RWPE2 (cell line): ENCODE data around the gene GNAQ.
A peak's percentile ranks its signal among the peaks of the same experiment; 100 is the strongest.
"Not testable (repeated sequence)": the region's sequence is repeated elsewhere in the genome, so short reads cannot be mapped to it uniquely, and the experiment has no call there.

Source experiments
- ATAC-seq: fragments of 200-7000 bp; cut with Tn5 transposase; 3 replicates; pipeline ENCODE4 v1.9.1; 2021; ENCODE audit warnings: low read depth
- DNase-seq: peaks from one replicate; pipeline ENCODE4 v3.0.0-alpha.2; 2020; ENCODE audit warnings: low spot score
- H3K27ac ChIP-seq: fragments of 450-650 bp; 2 replicates; pipeline ENCODE4 v1.5.1; 2017; ENCODE audit warnings: mild to moderate bottlenecking; ENCODE audit not compliant: poor library complexity, severe bottlenecking
- H3K27me3 ChIP-seq: fragments of 250-450 bp; sonication (Bioruptor Pico); 2 replicates; pipeline ENCODE4 v1.5.1; 2021; ENCODE audit warnings: mild to moderate bottlenecking, moderate library complexity; ENCODE audit not compliant: insufficient read depth, poor library complexity, severe bottlenecking
- H3K36me3 ChIP-seq: fragments of 250-450 bp; sonication (Bioruptor Pico); 2 replicates; pipeline ENCODE4 v1.5.1; 2020; ENCODE audit warnings: low read depth, mild to moderate bottlenecking, moderate library complexity
- H3K4me1 ChIP-seq: fragments of 250-450 bp; sonication (Bioruptor Pico); 2 replicates; pipeline ENCODE4 v1.5.1; 2021; ENCODE audit warnings: mild to moderate bottlenecking, moderate library complexity; ENCODE audit not compliant: insufficient read depth, poor library complexity, severe bottlenecking
- H3K4me3 ChIP-seq: fragments of 250-450 bp; sonication (Bioruptor Pico); 2 replicates; pipeline ENCODE4 v1.5.1; 2021; ENCODE audit warnings: mild to moderate bottlenecking, moderate library complexity; ENCODE audit not compliant: severe bottlenecking
- H3K9me3 ChIP-seq: fragments of 250-450 bp; sonication (Bioruptor Pico); 2 replicates; pipeline ENCODE4 v1.5.1; 2021; ENCODE audit warnings: mild to moderate bottlenecking, moderate library complexity; ENCODE audit not compliant: severe bottlenecking
- CTCF ChIP-seq: fragments of 450-650 bp; IDR thresholded peaks from one replicate; pipeline ENCODE4 v1.5.1; 2017; ENCODE audit warnings: mild to moderate bottlenecking, moderate library complexity; ENCODE audit not compliant: poor library complexity, severe bottlenecking

GNAQ gene

DNA sequence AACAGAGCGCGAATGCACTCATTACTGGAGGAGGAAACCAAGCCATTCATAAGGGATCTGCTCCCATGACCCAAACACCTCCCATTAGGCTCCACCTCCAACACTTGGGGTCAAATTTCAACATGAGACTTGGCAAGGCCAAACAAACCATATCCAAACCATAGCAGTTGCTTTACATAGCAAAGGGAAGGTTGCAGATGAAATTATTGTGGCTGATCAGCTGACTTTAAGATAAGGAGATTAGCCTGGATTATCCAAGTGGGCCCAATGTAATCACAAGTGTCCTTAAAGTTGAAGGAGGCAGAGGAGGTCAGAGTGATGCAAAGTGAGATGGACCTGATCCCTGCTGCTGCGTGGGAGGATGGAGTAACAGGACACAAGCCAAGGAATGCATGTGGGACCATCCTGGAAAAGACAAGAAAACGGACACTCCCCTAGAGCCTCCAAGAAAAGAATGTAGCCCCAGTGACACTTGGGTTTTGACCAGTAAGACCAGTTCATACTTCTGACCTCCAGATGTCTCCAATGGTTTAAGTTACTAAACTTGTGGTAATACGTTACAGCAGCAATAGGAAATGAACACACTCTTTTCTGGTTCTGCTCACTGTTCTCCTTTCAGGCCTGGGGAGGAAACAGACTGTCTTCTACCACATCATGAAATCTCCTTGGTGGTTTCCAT is 167.3 kb downstream of the GNAQ start:
- no peaks in the 10 kb centered on the region for H3K4me1 ChIP-seq
- H3K27me3 ChIP-seq = no peaks in the 10 kb centered on the region
- no peak for DNase-seq
- H3K4me3 ChIP-seq = no peak overlapping the region
- TF ChIP-seq CTCF = peak; percentile 6
- H3K27ac ChIP-seq = no peak overlapping the region
- no peak for ATAC-seq
- H3K9me3 ChIP-seq = peaks cover 3% of the 10 kb centered on the region
- no peaks in the 10 kb centered on the region for H3K36me3 ChIP-seq

- H3K27ac ChIP-seq, H3K27me3 ChIP-seq, H3K4me3 ChIP-seq, ATAC-seq, DNase-seq, H3K36me3 ChIP-seq, H3K4me1 ChIP-seq, H3K9me3 ChIP-seq: not testable (repeated sequence)
Measured at GRCh38 chr9:77863638-77864037, 168.0 kb downstream of the GNAQ start.

DNA sequence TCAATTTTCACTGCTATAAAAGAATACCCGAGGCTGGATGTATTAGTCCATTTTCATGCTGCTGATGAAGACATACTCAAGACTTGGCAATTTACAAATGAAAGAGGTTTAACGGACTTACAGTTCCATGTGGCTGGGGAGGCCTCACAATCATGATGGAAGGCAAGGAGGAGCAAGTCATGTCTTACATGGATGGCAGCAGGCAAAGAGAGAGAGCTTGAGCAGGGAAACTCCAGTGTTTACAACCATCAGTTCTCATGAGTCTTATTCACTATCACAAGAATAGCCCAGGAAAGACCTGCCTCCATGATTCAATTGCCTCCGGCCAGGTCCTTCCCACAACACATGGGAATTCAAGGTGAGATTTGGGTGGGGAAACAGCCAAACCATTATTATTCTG is 170.7 kb downstream of the GNAQ start:
- not testable (repeated sequence) for DNase-seq

DNA sequence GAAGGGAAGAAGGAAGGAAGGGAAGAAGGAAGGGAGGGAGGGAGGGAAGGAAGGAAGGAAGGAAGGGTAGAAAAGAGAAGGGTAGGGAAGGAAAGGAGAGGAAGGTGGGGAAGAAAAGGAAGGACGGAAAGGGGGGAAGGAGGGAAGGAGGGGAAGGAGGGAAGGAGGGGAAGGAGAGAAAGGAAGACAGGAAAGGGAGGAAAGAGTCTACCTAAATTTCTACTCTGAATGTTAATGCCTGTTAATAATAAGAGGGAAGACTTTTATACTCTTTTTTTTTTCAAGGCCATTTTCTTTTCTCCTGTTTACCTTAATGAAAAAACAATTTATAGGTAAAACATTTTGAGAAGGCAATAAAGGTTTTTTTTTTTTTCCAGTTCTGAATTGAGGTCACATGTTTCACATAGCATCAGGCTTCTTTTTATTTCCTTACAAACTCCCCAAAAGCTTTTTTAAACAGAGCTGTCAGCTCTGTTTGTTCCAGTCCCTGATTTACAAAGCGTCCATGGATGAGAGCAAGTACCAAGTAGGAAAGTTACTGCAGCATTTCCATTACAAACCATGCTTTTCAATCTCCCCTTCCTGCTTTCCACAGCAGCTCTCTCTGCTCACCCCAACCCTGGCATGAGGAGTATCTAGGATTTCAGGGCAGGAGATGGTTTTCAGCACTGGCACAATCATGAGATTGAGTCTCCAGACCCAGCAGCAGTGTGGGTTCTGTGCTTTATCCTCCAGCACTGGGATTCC is 173.9 kb downstream of the GNAQ start:
- no peaks in the 10 kb centered on the region for H3K27me3 ChIP-seq
- H3K36me3 ChIP-seq = no peaks in the 10 kb centered on the region
- no peaks in the 10 kb centered on the region for H3K9me3 ChIP-seq
- no peak overlapping the region for H3K4me3 ChIP-seq
- peaks cover 24% of the 10 kb centered on the region for H3K4me1 ChIP-seq
- ATAC-seq (no peak), DNase-seq (no peak)
- peak overlapping the region; percentile 52 for H3K27ac ChIP-seq
- TF ChIP-seq CTCF = no peak

More for the DNA sequence above, 170.7 kb downstream of the GNAQ start:
- ATAC-seq, H3K9me3 ChIP-seq, H3K27me3 ChIP-seq, H3K27ac ChIP-seq, H3K4me3 ChIP-seq, H3K36me3 ChIP-seq: not testable (repeated sequence)
- H3K4me1 ChIP-seq = peaks cover 16% of the 10 kb centered on the region

GRCh38 chr9:77856615-77857014 is 175.0 kb downstream of the GNAQ start:
- no peaks in the 10 kb centered on the region for H3K36me3 ChIP-seq
- H3K27me3 ChIP-seq = no peaks in the 10 kb centered on the region
- peak; percentile 71 for ATAC-seq
- TF ChIP-seq CTCF = no peak
- H3K27ac ChIP-seq = peak overlapping the region; percentile 52
- H3K4me3 ChIP-seq = no peak overlapping the region
- peaks cover 24% of the 10 kb centered on the region for H3K4me1 ChIP-seq
- DNase-seq = no peak
- no peaks in the 10 kb centered on the region for H3K9me3 ChIP-seq

- H3K4me1 ChIP-seq = peaks cover 24% of the 10 kb centered on the region
- no peaks in the 10 kb centered on the region for H3K36me3 ChIP-seq
- H3K9me3 ChIP-seq = no peaks in the 10 kb centered on the region
- no peak overlapping the region for H3K4me3 ChIP-seq
- DNase-seq (no peak), ATAC-seq (no peak)
- no peaks in the 10 kb centered on the region for H3K27me3 ChIP-seq
- TF ChIP-seq CTCF = no peak
- no peak overlapping the region for H3K27ac ChIP-seq
Measured at GRCh38 chr9:77854916-77855311, 176.7 kb downstream of the GNAQ start.
